ENCODE results near the gene GPC4. TPM values are rescaled to one million over a fixed set of nuclear protein-coding genes. Genes with fewer than 3 reads are reported as not detected.
A peak's percentile ranks its signal among the peaks of the same experiment; 100 is the strongest.

The GPC4 gene
- total and polyA plus RNA-seq, 8 donors: 34.4 to 66.8 (median 56.6) TPM

DNA sequence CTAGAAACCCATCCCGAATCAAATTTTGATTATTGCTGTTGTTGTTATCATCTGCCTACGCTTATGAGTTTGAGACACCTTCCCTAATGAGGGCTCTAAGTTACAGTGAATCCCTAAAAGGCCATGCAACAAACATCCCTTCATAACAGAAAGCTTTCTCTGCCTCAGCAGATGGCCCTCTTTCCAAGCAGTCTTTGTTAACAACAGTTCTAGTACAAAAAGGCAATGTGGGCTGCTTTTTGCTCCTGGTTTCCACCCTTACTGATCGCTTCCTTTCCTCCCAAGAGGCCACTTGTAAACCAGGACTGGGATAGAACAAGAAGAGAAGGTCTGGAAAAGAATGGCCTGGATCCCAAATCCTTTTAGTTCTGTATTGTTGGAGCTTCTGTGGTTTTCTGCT, 24.2 kb downstream of the GPC4 start:
- intact Hi-C loops (cut with DNase I): no loop called here
- H3K36me3 ChIP-seq: no peaks in the 10 kb centered on the region
- no peak for ATAC-seq
- DNase-seq: no peak
- H3K27ac ChIP-seq: no peak overlapping the region
- no peaks in the 10 kb centered on the region for H3K9me3 ChIP-seq
- TF ChIP-seq, protein P1, sequence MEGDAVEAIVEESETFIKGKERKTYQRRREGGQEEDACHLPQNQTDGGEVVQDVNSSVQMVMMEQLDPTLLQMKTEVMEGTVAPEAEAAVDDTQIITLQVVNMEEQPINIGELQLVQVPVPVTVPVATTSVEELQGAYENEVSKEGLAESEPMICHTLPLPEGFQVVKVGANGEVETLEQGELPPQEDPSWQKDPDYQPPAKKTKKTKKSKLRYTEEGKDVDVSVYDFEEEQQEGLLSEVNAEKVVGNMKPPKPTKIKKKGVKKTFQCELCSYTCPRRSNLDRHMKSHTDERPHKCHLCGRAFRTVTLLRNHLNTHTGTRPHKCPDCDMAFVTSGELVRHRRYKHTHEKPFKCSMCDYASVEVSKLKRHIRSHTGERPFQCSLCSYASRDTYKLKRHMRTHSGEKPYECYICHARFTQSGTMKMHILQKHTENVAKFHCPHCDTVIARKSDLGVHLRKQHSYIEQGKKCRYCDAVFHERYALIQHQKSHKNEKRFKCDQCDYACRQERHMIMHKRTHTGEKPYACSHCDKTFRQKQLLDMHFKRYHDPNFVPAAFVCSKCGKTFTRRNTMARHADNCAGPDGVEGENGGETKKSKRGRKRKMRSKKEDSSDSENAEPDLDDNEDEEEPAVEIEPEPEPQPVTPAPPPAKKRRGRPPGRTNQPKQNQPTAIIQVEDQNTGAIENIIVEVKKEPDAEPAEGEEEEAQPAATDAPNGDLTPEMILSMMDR (IDR thresholded peaks at IDR 0.05): no peak
- H3K27me3 ChIP-seq: no peaks in the 10 kb centered on the region
- H3K4me3 ChIP-seq: no peak overlapping the region
- H3K4me1 ChIP-seq: no peaks in the 10 kb centered on the region

DNA sequence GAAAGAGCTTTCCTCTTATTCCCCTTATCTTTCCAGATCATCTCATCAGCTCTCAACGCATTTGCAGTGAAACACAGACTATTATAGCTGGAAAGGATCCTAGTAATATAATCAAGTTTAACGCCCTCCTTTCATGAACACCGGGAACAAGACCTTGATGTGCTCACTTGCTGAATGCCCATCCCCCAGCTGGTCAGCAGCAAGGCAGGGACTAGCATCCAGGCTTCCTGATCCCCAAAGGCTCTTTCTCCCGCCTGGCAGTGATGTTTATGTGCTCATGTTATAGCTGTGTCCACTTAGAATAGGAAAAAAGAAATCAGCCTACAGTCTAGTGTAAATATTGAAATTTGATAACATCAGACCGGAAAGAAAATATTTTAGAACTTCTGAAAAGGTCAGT, 24.6 kb downstream of the GPC4 start:
- no peaks in the 10 kb centered on the region for H3K4me1 ChIP-seq
- H3K4me3 ChIP-seq: no peak overlapping the region
- ATAC-seq (no peak), DNase-seq (no peak)
- TF ChIP-seq, protein P1 (IDR thresholded peaks at IDR 0.05): no peak
- no peak overlapping the region for H3K27ac ChIP-seq
- intact Hi-C loops (cut with DNase I): no loop called here
- no peaks in the 10 kb centered on the region for H3K36me3 ChIP-seq
- H3K9me3 ChIP-seq: no peaks in the 10 kb centered on the region
- H3K27me3 ChIP-seq: no peaks in the 10 kb centered on the region

DNA sequence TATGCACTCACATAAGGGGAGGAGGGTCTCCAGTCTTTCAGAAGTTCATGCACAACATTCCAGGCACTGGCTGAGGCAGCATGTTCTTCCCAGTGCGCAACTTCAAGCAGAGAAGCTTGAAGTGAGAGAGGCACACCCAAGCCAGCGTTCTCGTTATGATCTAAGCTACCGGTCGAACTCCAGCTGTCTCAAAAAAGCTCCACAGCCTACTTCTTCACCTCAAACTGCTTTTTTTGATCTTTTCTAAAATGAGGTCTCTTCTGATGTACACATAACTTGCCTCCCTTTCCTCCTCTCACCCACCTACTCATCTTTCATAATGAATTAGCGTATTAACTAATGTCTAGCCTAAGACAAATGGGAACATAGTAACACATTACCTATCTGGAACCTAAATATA, 25.3 kb downstream of the GPC4 start:
- no peaks in the 10 kb centered on the region for H3K9me3 ChIP-seq
- ATAC-seq (peak; percentile 29), DNase-seq (no peak)
- H3K27me3 ChIP-seq: no peaks in the 10 kb centered on the region
- no peaks in the 10 kb centered on the region for H3K4me1 ChIP-seq
- H3K27ac ChIP-seq: no peak overlapping the region
- TF ChIP-seq, protein P1 (IDR thresholded peaks at IDR 0.05): no peak
- H3K4me3 ChIP-seq: no peak overlapping the region
- intact Hi-C loops (cut with DNase I): no loop called here
- no peaks in the 10 kb centered on the region for H3K36me3 ChIP-seq

DNA sequence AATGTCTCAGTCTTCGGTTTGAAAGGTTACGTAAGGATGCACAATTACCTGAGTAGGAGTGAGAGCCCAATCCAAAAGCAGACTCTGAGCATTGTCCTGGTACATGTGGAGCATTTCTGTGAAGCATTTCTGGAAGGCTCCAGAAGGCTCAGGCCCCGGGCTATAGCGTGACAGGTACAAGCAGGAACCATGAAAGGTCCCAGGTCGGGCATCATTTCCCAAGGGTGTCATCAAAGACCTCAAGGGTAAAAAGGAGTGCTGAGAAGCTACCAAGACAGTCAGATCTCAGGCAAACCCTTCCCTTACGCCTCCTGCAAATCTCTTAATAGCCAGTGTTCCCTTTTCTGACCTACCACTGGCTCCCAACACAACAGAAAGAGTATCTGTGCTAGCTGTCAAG, 30.8 kb downstream of the GPC4 start:
- Histone ChIP-seq H3K4me1 (no peaks in the 10 kb centered on the region), H3K4me3 (no peak overlapping the region), H3K27me3 (no peaks in the 10 kb centered on the region), H3K36me3 (no peaks in the 10 kb centered on the region), H3K9me3 (no peaks in the 10 kb centered on the region), H3K27ac (no peak overlapping the region)
- TF ChIP-seq, protein P1 (IDR thresholded peaks at IDR 0.05): no peak
- ATAC-seq: no peak
- intact Hi-C loops (cut with DNase I): no loop called here
- no peak for DNase-seq

DNA sequence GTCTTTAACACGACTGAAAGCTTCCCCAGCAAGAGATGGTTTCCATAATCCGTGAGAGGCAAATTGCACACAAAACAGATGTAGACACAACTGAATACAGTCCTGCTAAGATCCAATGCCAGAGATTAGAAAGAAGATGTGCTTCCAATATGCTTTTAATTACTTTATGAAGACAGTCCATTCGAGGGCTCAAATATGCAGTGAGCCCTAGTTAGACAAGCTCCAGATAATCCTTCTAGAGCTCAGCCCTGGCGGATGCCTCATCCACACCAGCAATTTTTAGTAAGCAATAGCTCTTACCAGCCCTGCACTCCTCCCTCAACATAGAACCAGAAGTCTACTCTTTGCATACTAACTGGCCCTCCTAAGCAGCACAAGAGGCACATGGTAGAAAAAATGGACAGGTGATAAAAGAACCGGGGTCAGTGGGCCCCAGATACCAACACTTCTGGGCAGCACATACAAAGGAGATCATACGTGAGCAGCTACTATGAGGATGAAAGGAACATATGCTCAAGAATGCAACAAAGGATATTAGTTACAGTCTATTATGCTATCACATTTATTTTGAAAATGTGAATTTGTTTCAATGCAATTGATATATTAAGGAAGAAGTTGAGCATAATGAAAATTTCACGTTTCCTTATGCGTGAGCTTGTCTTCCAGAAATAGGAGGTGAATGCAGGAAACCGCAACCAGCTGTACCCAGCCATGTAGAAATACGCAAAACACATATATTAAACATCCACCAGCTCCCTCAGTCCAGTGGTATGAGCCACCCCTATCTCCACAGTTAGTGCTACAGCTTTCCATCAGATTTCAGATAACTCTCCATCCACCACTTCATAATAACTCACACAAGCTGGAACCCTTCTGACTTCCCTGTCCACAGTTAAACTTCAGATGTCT, 34.3 kb downstream of the GPC4 start:
- H3K4me1 ChIP-seq: no peaks in the 10 kb centered on the region
- no peaks in the 10 kb centered on the region for H3K27me3 ChIP-seq
- H3K36me3 ChIP-seq: no peaks in the 10 kb centered on the region
- ATAC-seq (no peak), DNase-seq (no peak)
- no peaks in the 10 kb centered on the region for H3K9me3 ChIP-seq
- no peak overlapping the region for H3K27ac ChIP-seq
- intact Hi-C loops (cut with DNase I): no loop called here
- TF ChIP-seq, protein P1 (IDR thresholded peaks at IDR 0.05): no peak
- no peak overlapping the region for H3K4me3 ChIP-seq

Data from left lung (tissue), 10 donors.